GM18511 (cell line): Measurements from ENCODE around the gene TTC21B.

Experiments used
- ATAC-seq: cut with Tn5 transposase; IDR thresholded peaks from one replicate; pipeline ENCODE4 v1.9.1; 2021; ENCODE audit warnings: mild to moderate bottlenecking, moderate library complexity; ENCODE audit not compliant: unreplicated experiment

TTC21B gene

DNA sequence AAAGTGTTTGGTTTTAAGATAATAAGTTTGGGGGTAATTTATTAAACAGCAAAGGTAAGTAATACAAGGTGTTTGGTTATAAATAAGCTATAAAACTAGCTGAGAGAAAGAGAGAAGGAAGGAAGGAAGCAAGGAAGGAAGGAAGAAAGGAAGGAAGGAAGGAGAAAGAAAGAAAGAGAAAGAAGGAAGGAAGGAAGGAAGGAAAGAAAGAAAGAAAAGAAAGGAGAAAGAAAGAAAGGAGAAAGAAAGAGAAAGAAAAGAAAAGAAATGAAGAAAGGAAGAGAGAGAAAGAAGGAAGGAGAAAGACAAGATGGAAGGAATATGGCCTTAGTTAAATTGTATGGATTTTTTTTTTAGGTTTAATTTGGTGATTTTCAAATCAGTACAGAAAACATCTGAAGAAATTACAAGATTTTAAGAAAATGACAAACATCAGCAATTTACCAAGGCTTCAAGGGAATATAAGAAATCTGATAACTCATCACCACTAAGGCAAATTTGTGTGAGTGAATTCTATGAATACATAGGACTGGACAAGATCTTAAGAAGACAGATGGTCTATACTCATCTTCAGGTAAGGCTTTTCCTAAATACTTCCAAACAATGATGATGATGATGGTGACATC is 113.1 kb downstream of the TTC21B start:
- no peak for ATAC-seq

DNA sequence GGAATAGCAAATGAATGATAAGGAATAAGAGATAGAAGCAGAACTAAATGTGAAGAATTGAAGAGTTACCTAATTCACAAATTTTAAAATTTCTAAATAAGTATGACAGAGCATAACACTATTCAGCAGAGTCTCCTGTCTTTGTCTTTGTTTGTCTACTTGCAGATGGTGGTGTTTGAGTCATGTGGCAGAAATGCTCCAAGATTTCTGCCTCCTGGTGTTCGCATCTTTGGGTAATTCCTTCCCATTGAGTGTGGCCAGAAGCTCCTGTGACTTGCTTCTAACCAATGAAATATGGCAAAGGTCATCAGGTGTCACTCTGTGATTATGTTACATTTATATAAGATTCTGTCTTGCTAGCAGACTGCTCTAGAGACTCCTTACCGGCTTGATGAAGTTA is 114.0 kb downstream of the TTC21B start:
- ATAC-seq: no peak

DNA sequence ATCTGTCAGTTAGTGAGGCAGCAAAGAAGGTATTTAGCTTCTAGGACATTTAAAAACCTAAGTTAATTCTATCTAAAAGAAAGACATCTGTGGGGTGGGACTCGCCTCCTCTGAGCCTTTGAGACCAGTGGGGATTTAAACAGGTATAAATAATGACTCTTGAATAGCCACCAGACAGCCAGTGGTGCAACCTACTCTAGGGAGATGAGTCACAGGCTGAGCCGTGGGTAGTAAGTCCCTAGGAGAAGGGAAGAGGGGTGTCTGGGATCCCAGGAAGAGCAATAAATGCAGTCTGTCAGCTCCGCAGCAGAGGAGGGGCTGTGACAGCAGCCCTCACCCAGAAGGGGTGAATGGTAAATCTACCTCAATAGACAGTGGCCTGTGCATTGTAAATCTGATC is 116.5 kb downstream of the TTC21B start:
- no peak for ATAC-seq

DNA sequence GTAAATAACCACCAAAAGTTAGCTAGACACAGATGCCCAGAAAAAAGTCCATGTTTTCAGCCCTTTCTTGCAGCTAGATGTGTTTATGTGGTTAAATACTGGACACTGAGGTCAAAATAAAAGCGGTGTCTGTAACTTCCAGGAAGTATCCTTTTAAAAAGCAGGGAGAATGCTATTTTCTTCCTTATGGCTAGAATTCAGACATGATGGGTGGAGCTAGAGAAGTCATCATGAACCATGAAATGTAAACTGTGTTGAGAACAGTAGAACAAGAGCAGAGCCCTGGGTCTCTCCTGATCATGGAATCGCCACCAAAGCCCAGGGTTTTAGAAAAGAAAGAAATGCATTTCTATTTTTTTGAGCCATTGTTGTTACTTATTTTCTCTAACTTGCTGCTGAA is 118.2 kb downstream of the TTC21B start:
- ATAC-seq: no peak

DNA sequence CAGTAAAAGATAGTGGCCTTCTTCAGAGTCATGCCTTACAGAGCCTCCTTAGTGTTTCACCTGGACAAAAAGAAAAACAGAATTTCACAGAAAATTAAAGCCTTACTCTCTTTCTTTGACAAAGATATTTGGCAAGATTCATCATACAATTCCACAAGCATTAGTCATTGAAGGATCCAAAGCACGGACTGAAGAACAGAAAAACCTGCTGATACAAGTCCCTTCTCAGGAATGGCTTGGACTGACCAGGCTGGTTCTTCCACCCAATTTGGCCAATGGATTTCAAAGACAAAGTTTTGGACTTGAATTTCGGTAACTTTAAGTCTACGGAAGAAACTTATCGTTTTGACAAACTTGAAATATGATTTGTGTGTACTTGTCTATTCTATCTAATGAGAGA is 120.4 kb downstream of the TTC21B start:
- no peak for ATAC-seq

DNA sequence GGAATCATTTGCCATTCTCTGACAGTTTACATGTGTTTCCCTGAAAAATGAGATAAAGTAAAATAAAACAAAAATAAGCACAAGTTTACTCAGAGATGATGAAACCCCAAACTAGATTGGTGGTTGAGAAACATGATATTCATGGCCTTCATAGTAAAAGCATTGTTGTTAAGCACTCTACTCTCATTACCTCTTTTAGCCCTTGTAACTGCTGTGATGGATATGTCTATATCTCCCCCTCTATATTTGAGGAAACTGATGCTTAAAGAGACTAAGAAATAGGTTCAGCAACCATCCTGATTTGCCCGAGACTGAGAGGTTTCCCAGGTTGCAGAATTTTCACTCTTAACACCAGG is 125.7 kb downstream of the TTC21B start:
- ATAC-seq: no peak

DNA sequence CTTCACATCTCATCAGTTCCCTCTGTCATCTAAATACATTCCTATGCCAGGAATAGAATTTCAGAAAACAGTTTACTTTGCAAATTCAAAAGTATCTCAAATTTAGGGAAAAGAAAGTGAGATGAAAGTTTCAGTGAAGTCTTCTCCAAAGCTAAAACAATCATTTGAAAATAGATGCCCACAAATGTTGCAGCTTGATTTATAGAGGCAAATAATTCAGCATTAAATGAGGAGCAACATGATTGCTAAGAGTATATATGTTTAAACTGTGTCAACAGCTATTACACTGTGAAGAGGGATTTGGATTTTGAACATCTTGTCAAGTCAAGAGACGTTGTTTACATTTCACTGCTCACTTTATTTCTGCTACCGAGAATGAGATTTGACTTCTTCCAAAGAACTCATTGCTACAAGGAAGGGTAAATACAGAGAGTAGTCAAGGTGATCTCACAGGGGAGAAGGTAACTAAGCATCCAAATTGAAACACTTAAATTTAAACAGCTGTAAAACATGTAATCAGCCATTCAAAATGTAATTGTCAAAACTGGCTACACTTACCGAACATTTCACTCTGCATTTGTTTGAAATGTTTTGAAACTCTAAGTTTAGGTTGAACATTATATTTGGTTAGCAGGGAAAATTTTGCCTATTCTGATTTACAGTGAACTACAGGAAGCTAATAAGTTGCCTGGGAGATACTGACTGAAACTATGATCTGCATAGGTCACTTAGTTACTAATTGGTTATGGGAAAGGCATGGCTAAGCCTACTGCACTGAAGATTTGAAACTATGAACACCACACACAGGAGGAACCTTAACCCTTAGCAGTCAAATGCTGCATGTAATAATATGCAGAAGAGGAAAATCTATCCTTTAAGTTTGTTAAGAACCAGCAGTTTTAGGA is 126.3 kb downstream of the TTC21B start:
- peak; percentile 71 for ATAC-seq

DNA sequence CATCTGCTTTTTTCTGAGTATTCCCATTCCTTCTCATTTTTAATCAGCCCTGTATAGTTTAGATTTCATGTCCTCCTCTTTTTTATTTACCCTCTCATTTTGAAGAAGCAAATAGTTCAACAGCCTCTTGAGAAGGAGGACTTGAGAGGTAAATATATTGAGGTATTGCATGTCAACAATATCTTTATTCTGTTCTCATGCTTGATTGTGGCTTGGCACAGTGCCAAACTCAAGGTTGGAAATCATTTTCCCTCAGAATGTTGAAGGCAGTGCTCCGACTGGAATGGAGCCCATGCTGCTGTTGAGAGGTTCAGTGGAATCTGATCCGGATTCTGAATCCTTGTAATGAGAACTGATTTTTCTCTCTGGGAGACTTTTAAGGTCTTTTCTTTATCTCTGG is 128.5 kb downstream of the TTC21B start:
- ATAC-seq: no peak
